Mesendoderm (in vitro differentiated cells): Measurements from ENCODE around the gene EFCC1.

Experiments used
- DNase-seq: peaks from one replicate; pipeline ENCODE4 v3.0.0; 2013
- H2AK5ac ChIP-seq: 2 replicates; pipeline ENCODE4 v1.6.1; 2013; ENCODE audit warnings: low read length, inconsistent platforms
- H2BK120ac ChIP-seq: 2 replicates; pipeline ENCODE4 v1.6.1; 2013; ENCODE audit warnings: low read depth, mild to moderate bottlenecking, low read length, moderate library complexity, mixed read lengths
- H2BK15ac ChIP-seq: replicated peaks from 2 replicates; pipeline ENCODE4 v1.6.1; 2013; ENCODE audit warnings: low read depth, mild to moderate bottlenecking, moderate library complexity
- H2BK5ac ChIP-seq: 2 replicates; pipeline ENCODE4 v1.6.1; 2013; ENCODE audit warnings: low read length, inconsistent platforms
- H3K18ac ChIP-seq: 2 replicates; pipeline ENCODE4 v1.6.1; 2013; ENCODE audit warnings: mild to moderate bottlenecking, low read length, mixed read lengths
- H3K23ac ChIP-seq: one replicate; pipeline ENCODE4 v1.6.1; 2013; ENCODE audit warnings: low read length
- H3K27ac ChIP-seq: 2 replicates; pipeline ENCODE4 v1.5.1; 2013; ENCODE audit warnings: low read depth, mild to moderate bottlenecking, inconsistent platforms, low read length, moderate library complexity
- H3K27me3 ChIP-seq: 2 replicates; pipeline ENCODE4 v1.6.1; 2013; ENCODE audit warnings: low read length, control low read depth, mild to moderate bottlenecking, inconsistent platforms; ENCODE audit not compliant: insufficient read depth, poor library complexity
- H3K36me3 ChIP-seq: 2 replicates; pipeline ENCODE4 v1.6.1; 2013; ENCODE audit warnings: low read length, inconsistent platforms; ENCODE audit not compliant: control insufficient read depth, insufficient read depth
- H3K4ac ChIP-seq: one replicate; pipeline ENCODE4 v1.6.1; 2013; ENCODE audit warnings: low read depth, mild to moderate bottlenecking, low read length, moderate library complexity
- H3K4me1 ChIP-seq: 2 replicates; pipeline ENCODE4 v1.6.1; 2013; ENCODE audit warnings: low read depth, low read length, inconsistent platforms; ENCODE audit not compliant: control insufficient read depth
- H3K4me2 ChIP-seq: 2 replicates; pipeline ENCODE4 v1.6.1; 2013; ENCODE audit warnings: low read length
- H3K4me3 ChIP-seq: 2 replicates; pipeline ENCODE4 v1.5.1; 2013; ENCODE audit warnings: mild to moderate bottlenecking, low read length
- H3K56ac ChIP-seq: one replicate; pipeline ENCODE4 v1.6.1; 2013; ENCODE audit warnings: low read length
- H3K79me1 ChIP-seq: 2 replicates; pipeline ENCODE4 v1.6.1; 2013; ENCODE audit warnings: low read length, inconsistent platforms
- H3K79me2 ChIP-seq: 2 replicates; pipeline ENCODE4 v1.6.1; 2013; ENCODE audit warnings: mild to moderate bottlenecking, low read length; ENCODE audit not compliant: control insufficient read depth, insufficient read depth
- H3K9ac ChIP-seq: 2 replicates; pipeline ENCODE4 v1.6.1; 2013; ENCODE audit warnings: low read length, inconsistent platforms
- H4K5ac ChIP-seq: one replicate; pipeline ENCODE4 v1.6.1; 2013; ENCODE audit warnings: low read length
- H4K8ac ChIP-seq: one replicate; pipeline ENCODE4 v1.6.1; 2013; ENCODE audit warnings: low read depth, mild to moderate bottlenecking, control low read depth, low read length, moderate library complexity
- WGBS: extraction: QIAGEN DNeasy Blood & Tissue Kit; methylation state at CpG from one replicate; pipeline ENCODE4 v1.1.7; 2013; ENCODE audit warnings: low lambda C conversion rate, missing lambda C conversion rate; ENCODE audit not compliant: insufficient coverage; ENCODE audit errors: extremely low coverage; 5-methylcytosine and 5-hydroxymethylcytosine counted together

The EFCC1 gene

GRCh38 chr3:129018271-129018670 is 17.2 kb downstream of the EFCC1 start:
- Histone ChIP-seq H3K4me2 (no peak overlapping the region), H3K4ac (no peak overlapping the region), H3K4me3 (no peak overlapping the region), H3K18ac (no peak overlapping the region), H3K79me1 (no peaks in the 10 kb centered on the region), H4K5ac (no peak overlapping the region), H3K27me3 (no peaks in the 10 kb centered on the region), H2BK120ac (no peak overlapping the region), H3K4me1 (no peaks in the 10 kb centered on the region), H3K56ac (no peak overlapping the region), H3K36me3 (no peaks in the 10 kb centered on the region), H2AK5ac (no peak overlapping the region), H3K9ac (no peak overlapping the region), H3K23ac (no peak overlapping the region), H3K27ac (no peak overlapping the region), H3K79me2 (no peaks in the 10 kb centered on the region), H4K8ac (no peak overlapping the region), H2BK15ac (no peak overlapping the region), H2BK5ac (no peak overlapping the region)
- no CpG with 5 or more reads among the region's 2 CpGs for WGBS
- DNase-seq: no peak

GRCh38 chr3:129018751-129019150 is 17.6 kb downstream of the EFCC1 start:
- DNase-seq: no peak
- Histone ChIP-seq H3K4me3 (no peak overlapping the region), H2BK120ac (no peak overlapping the region), H3K4me1 (no peaks in the 10 kb centered on the region), H4K5ac (no peak overlapping the region), H3K79me1 (no peaks in the 10 kb centered on the region), H3K4me2 (no peak overlapping the region), H3K23ac (no peak overlapping the region), H3K18ac (no peak overlapping the region), H3K36me3 (no peaks in the 10 kb centered on the region), H3K27ac (no peak overlapping the region), H2BK15ac (no peak overlapping the region), H3K4ac (no peak overlapping the region), H3K27me3 (no peaks in the 10 kb centered on the region), H3K79me2 (no peaks in the 10 kb centered on the region), H3K9ac (no peak overlapping the region), H2BK5ac (no peak overlapping the region), H4K8ac (no peak overlapping the region), H3K56ac (no peak overlapping the region), H2AK5ac (no peak overlapping the region)
- WGBS: no CpG with 5 or more reads among the region's 9 CpGs

GRCh38 chr3:129019266-129019665 is 18.2 kb downstream of the EFCC1 start:
- no peak overlapping the region for H3K18ac ChIP-seq
- no peak overlapping the region for H2BK5ac ChIP-seq
- H3K4me2 ChIP-seq: no peak overlapping the region
- no peaks in the 10 kb centered on the region for H3K79me2 ChIP-seq
- no peak overlapping the region for H2BK120ac ChIP-seq
- H3K4me1 ChIP-seq: no peaks in the 10 kb centered on the region
- no peaks in the 10 kb centered on the region for H3K27me3 ChIP-seq
- H3K9ac ChIP-seq: no peak overlapping the region
- H3K23ac ChIP-seq: no peak overlapping the region
- no peaks in the 10 kb centered on the region for H3K36me3 ChIP-seq
- no peak overlapping the region for H2AK5ac ChIP-seq
- no CpG with 5 or more reads among the region's 3 CpGs for WGBS
- H3K79me1 ChIP-seq: no peaks in the 10 kb centered on the region
- no peak overlapping the region for H4K5ac ChIP-seq
- DNase-seq: no peak
- H3K27ac ChIP-seq: no peak overlapping the region
- no peak overlapping the region for H3K56ac ChIP-seq
- no peak overlapping the region for H2BK15ac ChIP-seq
- H4K8ac ChIP-seq: no peak overlapping the region
- no peak overlapping the region for H3K4ac ChIP-seq
- no peak overlapping the region for H3K4me3 ChIP-seq

GRCh38 chr3:129020691-129021090 is 19.6 kb downstream of the EFCC1 start:
- Histone ChIP-seq H3K9ac (no peak overlapping the region), H3K27me3 (no peaks in the 10 kb centered on the region), H4K5ac (no peak overlapping the region), H3K27ac (no peak overlapping the region), H3K56ac (no peak overlapping the region), H3K4ac (no peak overlapping the region), H2BK15ac (no peak overlapping the region), H3K23ac (no peak overlapping the region), H3K18ac (no peak overlapping the region), H3K36me3 (no peaks in the 10 kb centered on the region), H3K4me2 (no peak overlapping the region), H4K8ac (no peak overlapping the region), H3K4me3 (no peak overlapping the region), H3K79me2 (no peaks in the 10 kb centered on the region), H3K79me1 (no peaks in the 10 kb centered on the region), H3K4me1 (no peaks in the 10 kb centered on the region), H2BK5ac (no peak overlapping the region), H2BK120ac (no peak overlapping the region), H2AK5ac (no peak overlapping the region)
- no peak for DNase-seq
- WGBS: no CpG with 5 or more reads among the region's 5 CpGs

DNA sequence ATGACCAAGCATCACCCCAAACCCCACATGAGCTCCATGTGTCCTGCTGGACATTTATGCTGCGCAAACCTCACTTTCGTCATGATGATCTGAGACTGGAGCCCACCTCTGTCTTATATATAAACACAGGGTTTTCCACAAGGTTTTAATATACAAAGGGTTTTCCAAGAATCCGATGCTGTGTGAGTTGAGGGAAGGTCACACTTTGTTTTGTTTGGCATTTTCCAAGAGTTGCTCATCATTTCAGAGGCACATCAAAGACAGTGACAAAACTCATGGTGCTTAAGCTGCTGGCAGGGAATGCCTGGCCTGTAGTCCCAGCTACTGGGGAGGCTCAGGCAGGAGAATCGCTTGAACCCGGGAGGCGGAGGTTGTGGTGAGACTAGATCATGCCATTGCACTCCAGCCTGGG is 20.0 kb downstream of the EFCC1 start:
- Histone ChIP-seq H3K4me2 (no peak overlapping the region), H3K79me2 (no peaks in the 10 kb centered on the region), H3K23ac (no peak overlapping the region), H3K9ac (no peak overlapping the region), H3K4me3 (no peak overlapping the region), H3K27ac (no peak overlapping the region), H3K4ac (no peak overlapping the region), H3K56ac (no peak overlapping the region), H2BK5ac (no peak overlapping the region), H2AK5ac (no peak overlapping the region), H2BK120ac (no peak overlapping the region), H2BK15ac (no peak overlapping the region), H3K27me3 (no peaks in the 10 kb centered on the region), H3K36me3 (no peaks in the 10 kb centered on the region), H4K5ac (no peak overlapping the region), H3K4me1 (no peaks in the 10 kb centered on the region), H4K8ac (no peak overlapping the region), H3K18ac (no peak overlapping the region), H3K79me1 (no peaks in the 10 kb centered on the region)
- DNase-seq: no peak
- no CpG with 5 or more reads among the region's 6 CpGs for WGBS

DNA sequence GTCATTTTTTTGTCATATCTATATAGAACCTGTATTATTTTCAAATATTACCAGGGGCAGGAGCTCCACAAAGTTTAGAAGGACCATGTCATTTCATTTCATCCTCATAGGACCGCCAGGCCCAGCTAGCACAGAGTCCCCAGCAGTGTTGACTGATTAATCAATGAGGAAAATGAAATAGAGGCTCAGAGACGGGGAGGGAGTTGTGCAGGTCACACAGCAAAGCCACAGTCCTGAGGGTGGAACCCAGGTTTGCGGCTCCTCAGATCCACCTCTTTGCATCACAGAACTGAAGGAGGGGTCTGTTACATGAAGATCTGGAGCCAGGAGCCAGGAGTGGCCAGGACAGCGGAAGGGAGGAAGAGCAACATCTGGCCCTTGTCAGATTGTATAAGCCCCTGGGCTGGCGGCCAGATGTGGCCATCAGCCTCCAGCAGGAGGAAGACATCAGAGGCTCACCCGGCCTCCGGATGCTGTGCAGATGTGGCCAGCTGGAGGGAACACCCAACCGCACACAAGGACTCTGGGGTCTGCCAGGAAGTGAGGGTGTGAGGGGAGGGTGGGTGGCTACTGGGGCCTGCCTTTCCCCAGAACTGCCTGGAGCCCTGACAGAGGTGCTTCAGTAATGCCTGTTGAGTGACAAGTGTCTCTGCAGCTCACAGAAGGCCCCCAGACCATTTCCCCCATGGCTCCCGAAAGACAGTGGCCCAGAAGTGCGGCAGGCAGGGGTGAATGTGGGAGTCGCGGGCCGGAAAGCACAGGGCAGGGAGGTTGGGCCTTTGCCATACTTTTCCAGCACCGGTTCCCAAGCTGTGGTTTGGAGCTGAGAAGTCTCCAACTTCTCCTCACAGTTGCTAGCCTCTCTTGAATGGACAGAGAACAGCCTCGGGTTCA is 21.3 kb downstream of the EFCC1 start:
- Histone ChIP-seq H3K4ac (no peak overlapping the region), H3K27ac (no peak overlapping the region), H3K56ac (no peak overlapping the region), H3K9ac (no peak overlapping the region), H3K36me3 (no peaks in the 10 kb centered on the region), H2BK5ac (no peak overlapping the region), H2AK5ac (no peak overlapping the region), H3K4me3 (no peak overlapping the region), H3K23ac (no peak overlapping the region), H3K27me3 (no peaks in the 10 kb centered on the region), H3K79me1 (no peaks in the 10 kb centered on the region), H2BK15ac (no peak overlapping the region), H3K4me1 (peaks cover 1% of the 10 kb centered on the region), H3K4me2 (no peak overlapping the region), H4K8ac (no peak overlapping the region), H2BK120ac (no peak overlapping the region), H3K79me2 (no peaks in the 10 kb centered on the region), H3K18ac (no peak overlapping the region), H4K5ac (no peak overlapping the region)
- no CpG with 5 or more reads among the region's 15 CpGs for WGBS
- DNase-seq: no peak
